Tibial artery (tissue), 4 donors: ENCODE data around the gene NPAS3.

ENCODE experiments used
- DNase-seq, 2 donors: peaks; one replicate each; pipeline ENCODE4 v3.0.0-alpha.2; 2019
- H3K27ac ChIP-seq, 2 donors: fragments of 200-600 bp; sonication (generic) in 1 of 2; 1 replicate in 1 of 2; 2 replicates in 1 of 2; pipeline ENCODE4 v1.5.1; 2018 to 2019; ENCODE audit warnings: mild to moderate bottlenecking in 1 of 2
- H3K27me3 ChIP-seq, 2 donors: fragments of 200-600 bp; sonication (generic) in 1 of 2; one replicate each; pipeline versions ENCODE4 v1.5.1 to v1.6.0; 2016 to 2019
- H3K36me3 ChIP-seq, 3 donors: fragments of 200-600 bp; sonication (generic) in 2 of 3; one replicate each; pipeline ENCODE4 v1.5.1; 2016 to 2019; ENCODE audit warnings: mild to moderate bottlenecking in 2 of 3
- H3K4me1 ChIP-seq, 4 donors: fragments of 200-600 bp; sonication (generic) in 2 of 4; 1 replicate in 3 of 4; 2 replicates in 1 of 4; pipeline ENCODE4 v1.5.1; 2016 to 2019
- H3K4me3 ChIP-seq, 2 donors: fragments of 200-600 bp; sonication (generic) in 1 of 2; 1 replicate in 1 of 2; 2 replicates in 1 of 2; pipeline ENCODE4 v1.5.1; 2018 to 2019; ENCODE audit warnings: mild to moderate bottlenecking in 2 of 2
- H3K9me3 ChIP-seq, 3 donors: fragments of 200-600 bp; sonication (generic) in 1 of 3; one replicate each; pipeline ENCODE4 v1.5.1; 2016 to 2019
- CTCF ChIP-seq, 2 experiments: fragments of 200-600 bp in 1 of 2; fragments of 450-650 bp in 1 of 2; IDR thresholded peaks; one replicate each; pipeline ENCODE4 v1.5.1; 2017 to 2019; ENCODE audit warnings: antibody characterized with exemption in 2 of 2, mild to moderate bottlenecking in 1 of 2, moderate library complexity in 1 of 2
- intact Hi-C: fragments of 100-400 bp; cut with DNase I; formaldehyde crosslinking; loops from one replicate; pipeline ENCODE4 v1.15.0; 2023; ENCODE audit warnings: low total_unique reads

The NPAS3 gene

GRCh38 chr14:33653308-33653695 is 714.6 kb downstream of the NPAS3 start:
- Histone ChIP-seq H3K36me3 (no peaks in the 10 kb centered on the region), H3K4me3 (no peak overlapping the region), H3K27me3 (no peaks in the 10 kb centered on the region), H3K4me1 (no peaks in the 10 kb centered on the region), H3K9me3 (no peaks in the 10 kb centered on the region), H3K27ac (no peak overlapping the region)
- intact Hi-C loops: no loop called here
- TF ChIP-seq CTCF (IDR thresholded peaks at IDR 0.05): no peak
- DNase-seq: no peak

- TF ChIP-seq CTCF (IDR thresholded peaks at IDR 0.05): no peak
- Histone ChIP-seq H3K27me3 (no peaks in the 10 kb centered on the region), H3K4me1 (no peaks in the 10 kb centered on the region), H3K4me3 (no peak overlapping the region), H3K9me3 (no peaks in the 10 kb centered on the region), H3K36me3 (no peaks in the 10 kb centered on the region), H3K27ac (no peak overlapping the region)
- intact Hi-C loops: no loop called here
- DNase-seq: no peak
Measured at GRCh38 chr14:33655421-33655820, 716.7 kb downstream of the NPAS3 start.

GRCh38 chr14:33657476-33657875 is 718.8 kb downstream of the NPAS3 start:
- DNase-seq: no peak
- Histone ChIP-seq H3K27me3 (no peaks in the 10 kb centered on the region), H3K36me3 (no peaks in the 10 kb centered on the region), H3K27ac (no peak overlapping the region), H3K4me3 (no peak overlapping the region), H3K4me1 (no peaks in the 10 kb centered on the region), H3K9me3 (no peaks in the 10 kb centered on the region)
- intact Hi-C loops: no loop called here
- TF ChIP-seq CTCF (IDR thresholded peaks at IDR 0.05): no peak

GRCh38 chr14:33660248-33660647 is 721.6 kb downstream of the NPAS3 start:
- H3K9me3 ChIP-seq: peaks cover 0 to 5% (median 0%) of the 10 kb centered on the region in 3 donors

GRCh38 chr14:33661101-33661500 is 722.4 kb downstream of the NPAS3 start:
- no peak for TF ChIP-seq CTCF (IDR thresholded peaks at IDR 0.05)
- Histone ChIP-seq H3K27ac (no peak overlapping the region), H3K27me3 (no peaks in the 10 kb centered on the region), H3K4me3 (no peak overlapping the region), H3K4me1 (no peaks in the 10 kb centered on the region), H3K9me3 (peaks cover 0 to 5% (median 0%) of the 10 kb centered on the region in 3 donors), H3K36me3 (no peaks in the 10 kb centered on the region)
- DNase-seq: no peak
- intact Hi-C loops: no loop called here

More at GRCh38 chr14:33660248-33660647, 721.6 kb downstream of the NPAS3 start:
- intact Hi-C loops: no loop called here
- Histone ChIP-seq H3K27me3 (no peaks in the 10 kb centered on the region), H3K27ac (no peak overlapping the region), H3K4me1 (no peaks in the 10 kb centered on the region), H3K36me3 (no peaks in the 10 kb centered on the region), H3K4me3 (no peak overlapping the region)
- no peak for TF ChIP-seq CTCF (IDR thresholded peaks at IDR 0.05)
- DNase-seq: no peak

- Histone ChIP-seq H3K27ac (no peak overlapping the region), H3K4me1 (no peaks in the 10 kb centered on the region), H3K4me3 (no peak overlapping the region), H3K9me3 (peaks cover 0 to 5% (median 0%) of the 10 kb centered on the region in 3 donors), H3K27me3 (no peaks in the 10 kb centered on the region), H3K36me3 (no peaks in the 10 kb centered on the region)
- no peak for DNase-seq
- TF ChIP-seq CTCF (IDR thresholded peaks at IDR 0.05): no peak
- intact Hi-C loops: no loop called here
Measured at GRCh38 chr14:33668066-33668465, 729.4 kb downstream of the NPAS3 start.
